HepG2 (cell line): ENCODE results near the gene RHBDF2. TPM values are rescaled to one million over a fixed set of nuclear protein-coding genes. Genes with fewer than 3 reads are reported as not detected.

Experiments
- ATF4 ChIP-seq, 2 experiments: fragments of 450-650 bp in 1 of 2; sonication (generic) in 1 of 2; formaldehyde crosslinking; IDR thresholded peaks; 2 replicates each; pipeline versions ENCODE4 v1.5.0 to v1.8.0; 2020 to 2022; ENCODE audit warnings: mild to moderate bottlenecking in 1 of 2, missing genetic modification reagents in 1 of 2
- HNRNPUL1 ChIP-seq: fragments of 200-400 bp; formaldehyde crosslinking; IDR thresholded peaks from 2 replicates; pipeline ENCODE4 v1.6.1; 2017; ENCODE audit warnings: low read depth, mild to moderate bottlenecking, low read length, moderate library complexity
- SMYD3 ChIP-seq: sonication (generic); formaldehyde crosslinking; IDR thresholded peaks from 2 replicates; pipeline ENCODE4 v1.8.1; 2023; ENCODE audit warnings: mild to moderate bottlenecking, missing genetic modification reagents
- THRA ChIP-seq: sonication (generic); formaldehyde crosslinking; IDR thresholded peaks from 2 replicates; pipeline ENCODE4 v1.4.0; 2020; ENCODE audit warnings: missing genetic modification reagents, borderline replicate concordance
- ZFP82 ChIP-seq: sonication (generic); formaldehyde crosslinking; IDR thresholded peaks from 2 replicates; pipeline ENCODE4 v1.5.1; 2020; ENCODE audit warnings: mild to moderate bottlenecking, missing genetic modification reagents, borderline replicate concordance
- ZNF33B ChIP-seq: sonication (generic); formaldehyde crosslinking; IDR thresholded peaks from 2 replicates; pipeline ENCODE4 v1.5.1; 2020; ENCODE audit warnings: mild to moderate bottlenecking, missing genetic modification reagents
- ZNF569 ChIP-seq: sonication (generic); formaldehyde crosslinking; IDR thresholded peaks from 2 replicates; pipeline ENCODE4 v1.5.0; 2020; ENCODE audit warnings: mild to moderate bottlenecking, missing genetic modification reagents, moderate library complexity, borderline replicate concordance
- ZNF687 ChIP-seq: sonication (generic); formaldehyde crosslinking; IDR thresholded peaks from 2 replicates; pipeline ENCODE4 v1.5.1; 2020; ENCODE audit warnings: mild to moderate bottlenecking, missing genetic modification reagents, moderate library complexity
- polyA plus RNA-seq, 8 experiments: library from polyadenylated mRNA; depleted of rRNA in 3 of 8; stranded (reverse) in 7 of 8; unstranded in 1 of 8; fragments of >200 nt; fragmentation: Illumina TruSeq in 4 of 8; extraction: Trizol in 4 of 8; gene quantifications; 2 replicates each; pipeline versions ENCODE4 v1.2.1 to v1.2.3, GENCODE V29; 2011 to 2016; ENCODE audit warnings: low read depth in 4 of 8, missing spikeins in 1 of 8, mixed read lengths in 1 of 8; ENCODE audit not compliant: insufficient read depth in 1 of 8
- total RNA-seq, 5 experiments: library from RNA; depleted of rRNA; stranded (reverse); fragments of >200 nt; fragmentation: Illumina TruSeq; extraction: Trizol; gene quantifications; 2 replicates each; pipeline ENCODE4 v1.2.3, GENCODE V29; 2016; ENCODE audit warnings: low read depth in 1 of 5
- TF ChIP-seq, protein P1 (sequence below): sonication (generic); formaldehyde crosslinking; IDR thresholded peaks from 2 replicates; pipeline ENCODE4 v1.4.0; 2020; ENCODE audit warnings: missing genetic modification reagents, borderline replicate concordance
- TF ChIP-seq, protein P2 (sequence below): sonication (generic); formaldehyde crosslinking; IDR thresholded peaks from 2 replicates; pipeline ENCODE4 v1.5.0; 2020; ENCODE audit warnings: mild to moderate bottlenecking, missing genetic modification reagents
- TF ChIP-seq, protein P3 (sequence below): sonication (generic); formaldehyde crosslinking; IDR thresholded peaks from 2 replicates; pipeline ENCODE4 v1.5.0; 2020; ENCODE audit warnings: missing genetic modification reagents

The RHBDF2 gene
- total and polyA plus RNA-seq, 2 of the 13 experiments (the other 11 are each of a cell fraction or from before 2014, with no cell fraction given) = 7.8 to 24.2 TPM

- no peak for TF ChIP-seq ZFP82
- peak; percentile 95 for TF ChIP-seq THRA
- no peak for TF ChIP-seq SMYD3 (CRISPR knock-in tag)
- TF ChIP-seq ATF4 (CRISPR knock-in tag; IDR thresholded peaks at IDR 0.05) = no peak
- TF ChIP-seq, protein P1, sequence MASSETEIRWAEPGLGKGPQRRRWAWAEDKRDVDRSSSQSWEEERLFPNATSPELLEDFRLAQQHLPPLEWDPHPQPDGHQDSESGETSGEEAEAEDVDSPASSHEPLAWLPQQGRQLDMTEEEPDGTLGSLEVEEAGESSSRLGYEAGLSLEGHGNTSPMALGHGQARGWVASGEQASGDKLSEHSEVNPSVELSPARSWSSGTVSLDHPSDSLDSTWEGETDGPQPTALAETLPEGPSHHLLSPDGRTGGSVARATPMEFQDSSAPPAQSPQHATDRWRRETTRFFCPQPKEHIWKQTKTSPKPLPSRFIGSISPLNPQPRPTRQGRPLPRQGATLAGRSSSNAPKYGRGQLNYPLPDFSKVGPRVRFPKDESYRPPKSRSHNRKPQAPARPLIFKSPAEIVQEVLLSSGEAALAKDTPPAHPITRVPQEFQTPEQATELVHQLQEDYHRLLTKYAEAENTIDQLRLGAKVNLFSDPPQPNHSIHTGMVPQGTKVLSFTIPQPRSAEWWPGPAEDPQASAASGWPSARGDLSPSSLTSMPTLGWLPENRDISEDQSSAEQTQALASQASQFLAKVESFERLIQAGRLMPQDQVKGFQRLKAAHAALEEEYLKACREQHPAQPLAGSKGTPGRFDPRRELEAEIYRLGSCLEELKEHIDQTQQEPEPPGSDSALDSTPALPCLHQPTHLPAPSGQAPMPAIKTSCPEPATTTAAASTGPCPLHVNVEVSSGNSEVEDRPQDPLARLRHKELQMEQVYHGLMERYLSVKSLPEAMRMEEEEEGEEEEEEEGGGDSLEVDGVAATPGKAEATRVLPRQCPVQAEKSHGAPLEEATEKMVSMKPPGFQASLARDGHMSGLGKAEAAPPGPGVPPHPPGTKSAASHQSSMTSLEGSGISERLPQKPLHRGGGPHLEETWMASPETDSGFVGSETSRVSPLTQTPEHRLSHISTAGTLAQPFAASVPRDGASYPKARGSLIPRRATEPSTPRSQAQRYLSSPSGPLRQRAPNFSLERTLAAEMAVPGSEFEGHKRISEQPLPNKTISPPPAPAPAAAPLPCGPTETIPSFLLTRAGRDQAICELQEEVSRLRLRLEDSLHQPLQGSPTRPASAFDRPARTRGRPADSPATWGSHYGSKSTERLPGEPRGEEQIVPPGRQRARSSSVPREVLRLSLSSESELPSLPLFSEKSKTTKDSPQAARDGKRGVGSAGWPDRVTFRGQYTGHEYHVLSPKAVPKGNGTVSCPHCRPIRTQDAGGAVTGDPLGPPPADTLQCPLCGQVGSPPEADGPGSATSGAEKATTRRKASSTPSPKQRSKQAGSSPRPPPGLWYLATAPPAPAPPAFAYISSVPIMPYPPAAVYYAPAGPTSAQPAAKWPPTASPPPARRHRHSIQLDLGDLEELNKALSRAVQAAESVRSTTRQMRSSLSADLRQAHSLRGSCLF = no peak
- TF ChIP-seq ZNF687 (CRISPR knock-in tag) = peak; percentile 83
- no peak for TF ChIP-seq HNRNPUL1
- TF ChIP-seq, protein P2, sequence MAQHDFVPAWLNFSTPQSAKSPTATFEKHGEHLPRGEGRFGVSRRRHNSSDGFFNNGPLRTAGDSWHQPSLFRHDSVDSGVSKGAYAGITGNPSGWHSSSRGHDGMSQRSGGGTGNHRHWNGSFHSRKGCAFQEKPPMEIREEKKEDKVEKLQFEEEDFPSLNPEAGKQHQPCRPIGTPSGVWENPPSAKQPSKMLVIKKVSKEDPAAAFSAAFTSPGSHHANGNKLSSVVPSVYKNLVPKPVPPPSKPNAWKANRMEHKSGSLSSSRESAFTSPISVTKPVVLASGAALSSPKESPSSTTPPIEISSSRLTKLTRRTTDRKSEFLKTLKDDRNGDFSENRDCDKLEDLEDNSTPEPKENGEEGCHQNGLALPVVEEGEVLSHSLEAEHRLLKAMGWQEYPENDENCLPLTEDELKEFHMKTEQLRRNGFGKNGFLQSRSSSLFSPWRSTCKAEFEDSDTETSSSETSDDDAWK (CRISPR knock-in tag) = no peak
- 0 out of 2 replicates have a peak, but pooled peaks have one; percentile 39 for TF ChIP-seq ZNF33B (CRISPR knock-in tag)
- TF ChIP-seq, protein P3, sequence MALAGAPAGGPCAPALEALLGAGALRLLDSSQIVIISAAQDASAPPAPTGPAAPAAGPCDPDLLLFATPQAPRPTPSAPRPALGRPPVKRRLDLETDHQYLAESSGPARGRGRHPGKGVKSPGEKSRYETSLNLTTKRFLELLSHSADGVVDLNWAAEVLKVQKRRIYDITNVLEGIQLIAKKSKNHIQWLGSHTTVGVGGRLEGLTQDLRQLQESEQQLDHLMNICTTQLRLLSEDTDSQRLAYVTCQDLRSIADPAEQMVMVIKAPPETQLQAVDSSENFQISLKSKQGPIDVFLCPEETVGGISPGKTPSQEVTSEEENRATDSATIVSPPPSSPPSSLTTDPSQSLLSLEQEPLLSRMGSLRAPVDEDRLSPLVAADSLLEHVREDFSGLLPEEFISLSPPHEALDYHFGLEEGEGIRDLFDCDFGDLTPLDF = no peak
- TF ChIP-seq ZNF569 (CRISPR knock-in tag) = no peak
Measured at GRCh38 chr17:76529224-76530094, 28.2 kb upstream of the RHBDF2 start (continued).
